Activated CD8-positive, alpha-beta memory T cell treated with anti-CD3 and anti-CD28 coated beads for 1 hour (primary cell): ENCODE results near the gene MRPS5.
"Not testable (repeated sequence)": the region's sequence is repeated elsewhere in the genome, so short reads cannot be mapped to it uniquely, and the experiment has no call there.

Experiments used
- DNase-seq, 2 donors: peaks; one replicate each; pipeline ENCODE4 v3.0.0-alpha.2; 2020; ENCODE audit warnings: low read depth in 1 of 2; ENCODE audit errors: extremely low read depth in 1 of 2

Gene MRPS5

GRCh38 chr2:95121407-95122196 lies at the start of gene MRPS5:
Gene MRPS5, minus strand, starts transcription at chr2:95121808. Its CDS starts 17 bp downstream, at chr2:95121791.
- peak; percentile 60 to 82 for DNase-seq

DNA sequence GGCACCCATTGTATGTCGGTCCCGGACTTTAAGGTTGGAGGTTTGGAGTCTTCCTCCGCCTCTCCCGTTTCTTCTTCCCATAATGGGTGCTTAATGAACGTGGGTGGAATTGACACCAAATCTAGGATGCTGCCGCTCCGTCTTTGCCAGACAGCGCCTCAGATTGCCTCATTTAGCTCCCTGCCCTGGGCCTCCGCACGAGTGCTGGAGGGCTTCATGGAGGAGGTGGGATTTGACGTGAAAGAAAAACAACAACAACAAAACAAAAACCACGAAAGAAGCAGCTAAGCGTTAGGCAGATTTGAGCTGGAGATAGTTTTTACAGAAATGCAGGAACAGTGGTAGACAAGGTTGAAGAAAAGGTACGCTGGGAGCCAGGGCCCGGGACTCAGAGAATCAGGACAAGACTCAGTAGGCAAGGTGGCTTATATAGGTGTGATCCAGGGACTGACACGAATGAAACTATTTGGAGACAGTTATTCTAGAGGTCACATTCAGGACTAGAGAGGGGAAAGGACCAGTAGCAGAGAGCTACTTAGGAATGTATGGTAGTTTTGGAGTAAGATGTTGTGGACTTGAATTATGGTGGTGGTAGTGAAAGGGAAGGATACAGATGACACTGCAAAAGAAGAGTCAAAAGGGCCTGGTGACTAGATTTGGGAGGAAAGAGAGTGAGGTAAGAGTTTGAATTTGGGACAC lies 44.6 kb upstream of the MRPS5 start:
- no peak for DNase-seq

- DNase-seq: peak; percentile 93 to 95
Measured at GRCh38 chr2:95165371-95166064, 43.9 kb upstream of the MRPS5 start, which contains the start of gene ZNF2. Gene ZNF2, plus strand, starts transcription at chr2:95165809. Its CDS starts 10,418 bp downstream, at chr2:95176227.

DNA sequence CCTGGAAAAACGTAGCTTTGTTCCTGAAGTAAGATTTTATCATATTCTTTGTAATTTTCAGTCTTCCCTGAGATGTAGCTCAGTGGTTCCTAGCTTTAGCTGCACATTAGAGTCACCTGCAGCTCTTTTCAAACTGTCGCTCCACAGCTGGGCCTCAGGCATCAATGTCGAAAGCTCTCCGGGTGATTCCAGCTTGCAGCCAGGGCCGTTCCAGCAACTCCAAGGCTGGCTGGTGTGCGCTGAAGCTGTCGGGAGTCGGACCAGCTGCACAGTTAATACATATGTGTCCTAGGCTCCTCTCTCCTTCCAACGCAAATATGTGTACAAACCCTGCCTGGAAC lies 43.4 kb upstream of the MRPS5 start:
- no peak for DNase-seq

GRCh38 chr2:95159690-95160449 lies 38.3 kb upstream of the MRPS5 start, which contains the start of gene ZNF514:
Gene ZNF514, minus strand, starts transcription at chr2:95159848. Its CDS starts 6,595 bp downstream, at chr2:95153253.
- peak; percentile 25 to 69 for DNase-seq

DNA sequence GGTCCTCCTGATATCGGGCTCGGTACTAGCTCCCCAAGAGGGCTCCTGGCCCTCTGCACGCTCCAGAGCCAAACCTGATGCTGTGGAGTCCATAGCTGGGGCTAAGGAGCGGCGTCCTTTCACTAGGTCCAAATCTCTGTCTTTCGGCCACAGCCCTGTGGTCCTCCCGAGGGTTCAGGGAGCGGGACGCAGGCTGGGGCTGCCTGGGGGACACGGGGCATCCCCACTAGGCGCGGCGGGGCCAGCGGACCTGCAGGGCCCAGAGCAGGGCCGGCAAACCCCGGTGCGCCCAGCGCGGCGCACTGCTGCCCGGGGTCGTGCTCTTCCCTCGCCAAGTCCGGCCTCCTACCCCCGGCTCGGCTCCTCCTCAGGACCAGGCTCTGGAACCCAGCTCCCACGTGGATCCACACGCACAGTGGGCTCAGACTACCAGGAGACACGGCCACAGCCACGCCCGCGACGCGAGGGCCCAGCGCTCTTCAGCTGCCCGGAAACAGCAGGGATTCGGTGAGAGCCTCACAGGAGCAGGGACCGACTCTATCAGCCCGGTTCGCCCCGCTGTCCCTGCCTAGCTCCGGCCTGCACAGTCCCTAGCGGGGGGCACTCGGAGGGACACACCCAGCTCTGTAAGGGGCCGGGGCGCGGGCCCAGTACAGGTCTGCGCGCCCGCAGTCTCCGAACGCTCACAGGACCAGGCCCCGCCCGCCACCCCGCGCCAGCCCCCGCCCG lies 37.4 kb upstream of the MRPS5 start:
- DNase-seq: no peak

DNA sequence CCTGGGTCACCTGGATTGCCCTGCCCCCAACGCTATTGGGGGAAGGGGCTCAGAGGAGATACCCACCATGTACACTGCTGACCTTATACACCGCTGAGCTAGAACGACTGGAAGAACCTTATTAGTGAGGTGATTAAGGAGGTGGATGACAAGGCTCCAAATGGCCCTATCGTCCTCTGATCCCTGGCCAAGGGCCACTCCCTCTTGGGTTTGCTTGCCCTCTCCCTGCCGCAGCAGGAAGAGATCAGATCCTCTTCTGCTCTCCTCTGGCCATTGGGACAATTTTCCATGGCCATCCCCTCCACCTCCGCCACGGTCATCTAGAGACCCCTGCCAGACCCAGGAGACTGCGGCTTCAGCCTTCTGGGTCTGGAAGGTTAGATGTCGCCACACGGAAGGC lies 36.8 kb upstream of the MRPS5 start:
- no peak for DNase-seq

DNA sequence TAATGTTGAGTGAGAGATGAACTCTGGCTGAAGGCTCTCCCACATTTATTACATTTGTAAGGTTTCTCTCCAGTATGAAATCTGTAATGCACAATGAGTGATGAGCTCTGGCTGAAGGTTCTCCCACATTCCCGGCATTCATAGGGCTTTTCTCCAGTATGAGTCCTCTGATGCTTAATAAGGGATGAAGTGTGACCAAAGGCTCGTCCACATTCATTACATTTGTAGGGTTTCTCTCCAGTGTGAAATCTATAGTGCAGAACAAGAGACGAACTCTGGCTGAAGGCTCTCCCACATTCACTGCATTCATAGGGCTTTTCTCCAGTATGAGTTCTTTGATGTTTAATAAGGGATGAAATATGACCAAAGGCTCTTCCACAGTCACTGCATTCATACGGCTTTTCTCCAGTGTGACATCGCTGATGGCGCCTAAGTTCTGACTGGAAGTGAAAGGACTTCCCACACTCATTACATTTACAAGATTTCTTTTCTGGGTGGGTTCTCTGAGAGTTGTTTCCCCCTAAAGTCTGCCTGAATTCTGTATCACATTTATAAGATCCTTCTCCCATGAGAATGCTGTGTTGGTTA lies 27.9 kb upstream of the MRPS5 start:
- DNase-seq: no peak

DNA sequence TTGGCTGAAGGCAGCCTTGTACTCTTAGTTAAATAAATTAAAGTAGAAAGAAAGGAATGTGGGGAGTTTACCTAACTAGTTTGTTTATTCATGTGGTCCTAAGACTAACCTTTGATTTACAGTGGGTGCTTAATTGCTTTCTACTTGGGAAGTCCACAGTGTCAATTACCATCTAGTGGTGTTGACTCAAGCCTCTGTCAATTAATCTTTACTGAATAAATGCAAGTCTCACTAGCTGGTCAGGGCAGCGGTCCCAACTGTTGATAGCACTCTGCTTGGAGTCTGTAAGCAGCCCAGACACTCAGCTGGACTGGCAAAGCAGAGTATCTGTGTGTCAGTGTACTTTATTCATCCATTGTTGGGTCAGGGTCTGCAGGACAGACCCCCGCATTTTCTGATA lies 22.2 kb upstream of the MRPS5 start:
- no peak for DNase-seq

GRCh38 chr2:95138702-95139101 lies 17.1 kb upstream of the MRPS5 start:
- DNase-seq: no peak

DNA sequence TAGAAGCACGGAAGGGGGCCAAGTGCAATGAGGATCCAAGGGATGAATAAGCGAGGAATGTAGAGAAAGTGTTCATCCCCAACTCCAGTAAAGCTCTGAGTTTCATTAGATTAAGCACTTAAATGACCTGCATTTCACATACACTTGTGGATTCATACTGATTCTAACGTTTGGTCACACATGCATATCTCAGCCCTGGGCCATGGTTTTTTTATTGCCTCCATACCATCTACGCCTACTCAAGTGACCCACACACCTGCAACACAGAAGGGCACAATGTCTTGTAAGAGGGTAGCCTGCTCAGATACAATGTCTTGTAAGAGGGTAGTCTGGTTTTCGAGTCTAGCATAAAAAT lies 566 bp upstream of the MRPS5 start:
- no peak for DNase-seq

DNA sequence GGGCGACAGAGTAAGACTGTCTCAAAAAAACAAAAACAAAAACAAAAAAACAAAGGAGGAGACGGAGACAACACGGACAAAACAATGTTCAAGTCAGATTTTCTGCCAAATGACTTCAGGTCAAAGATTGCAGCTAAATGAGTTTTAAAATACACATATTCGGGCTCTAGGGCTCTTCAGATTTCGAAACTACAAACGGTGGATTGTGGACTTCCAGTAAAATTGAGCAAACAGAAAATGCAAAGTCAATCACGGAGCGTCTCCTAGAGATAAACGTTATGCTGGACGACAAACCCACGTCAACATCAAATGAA lies 558 bp downstream of the MRPS5 start:
- DNase-seq: no peak

- peak; percentile 34 to 53 for DNase-seq
Measured at GRCh38 chr2:95115418-95115817, 6.2 kb downstream of the MRPS5 start.

DNA sequence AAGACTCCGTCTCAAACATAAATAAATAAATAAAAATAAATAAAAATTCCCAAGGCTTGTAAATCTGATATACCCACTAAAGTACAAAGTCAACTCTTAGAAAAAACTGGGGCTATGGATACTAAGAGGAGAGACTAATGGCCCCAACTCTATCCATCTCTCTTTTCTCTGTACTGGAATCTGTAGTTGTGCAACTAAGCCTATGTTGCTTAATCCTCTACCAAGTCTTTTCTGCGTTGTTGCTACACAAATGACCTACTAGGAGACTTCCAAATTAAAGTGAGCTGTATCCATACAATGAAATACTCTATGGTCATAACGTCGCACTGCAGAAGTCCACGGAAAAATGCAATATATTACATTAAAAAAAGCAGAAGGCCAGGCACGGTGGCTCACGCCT lies 8.1 kb downstream of the MRPS5 start:
- DNase-seq: no peak

GRCh38 chr2:95110395-95110794 lies 11.2 kb downstream of the MRPS5 start:
- DNase-seq: no peak

GRCh38 chr2:95109260-95109659 lies 12.3 kb downstream of the MRPS5 start:
- DNase-seq: no peak

- DNase-seq: no peak
Measured at GRCh38 chr2:95106081-95106480, 15.5 kb downstream of the MRPS5 start.

- no peak for DNase-seq
Measured at GRCh38 chr2:95104606-95105005, 17.0 kb downstream of the MRPS5 start.

- DNase-seq: no peak
Measured at GRCh38 chr2:95099910-95100309, 21.7 kb downstream of the MRPS5 start.

GRCh38 chr2:95098273-95098672 lies 23.3 kb downstream of the MRPS5 start:
- not testable (repeated sequence) for DNase-seq
